Right atrium auricular region (tissue), 2 donors: ENCODE measurements around the gene LAMA5. TPM values are rescaled to one million over a fixed set of nuclear protein-coding genes. Genes with fewer than 3 reads are reported as not detected.

Experiments used
- DNase-seq: peaks from one replicate; pipeline ENCODE4 v3.0.0-alpha.2; 2019; ENCODE audit warnings: low spot score
- H3K27ac ChIP-seq, 2 donors: fragments of 200-600 bp; sonication (generic); 1 replicate in 1 of 2; 2 replicates in 1 of 2; pipeline ENCODE4 v1.5.1; 2016 to 2019
- H3K27me3 ChIP-seq, 2 donors: fragments of 200-600 bp; sonication (generic); one replicate each; pipeline versions ENCODE4 v1.5.1 to v1.6.0; 2017 to 2019
- H3K36me3 ChIP-seq: fragments of 200-600 bp; sonication (generic); one replicate; pipeline ENCODE4 v1.5.1; 2016
- H3K4me1 ChIP-seq, 2 donors: fragments of 200-600 bp; sonication (generic); one replicate each; pipeline versions ENCODE4 v1.5.1 to v1.6.0; 2017 to 2019
- H3K4me3 ChIP-seq, 2 donors: fragments of 200-600 bp; sonication (generic); 1 replicate in 1 of 2; 2 replicates in 1 of 2; pipeline ENCODE4 v1.5.1; 2017 to 2019; ENCODE audit warnings: mild to moderate bottlenecking in 1 of 2, moderate library complexity in 1 of 2
- H3K9me3 ChIP-seq, 2 donors: fragments of 200-600 bp; sonication (generic); one replicate each; pipeline ENCODE4 v1.5.1; 2019
- total RNA-seq, 2 donors: library from RNA; depleted of rRNA; stranded (reverse); fragments of >200 nt; gene quantifications; one replicate each; pipeline ENCODE4 v1.1.0, GENCODE V29; 2016
- TF ChIP-seq, protein P1 (sequence below), 2 donors: fragments of 200-600 bp; sonication (generic); IDR thresholded peaks; one replicate each; pipeline ENCODE4 v1.5.1; 2019; ENCODE audit warnings: antibody characterized with exemption in 2 of 2

LAMA5 gene
- total RNA-seq, 2 donors from 2014 or later: 61.1 to 69.4 TPM

DNA sequence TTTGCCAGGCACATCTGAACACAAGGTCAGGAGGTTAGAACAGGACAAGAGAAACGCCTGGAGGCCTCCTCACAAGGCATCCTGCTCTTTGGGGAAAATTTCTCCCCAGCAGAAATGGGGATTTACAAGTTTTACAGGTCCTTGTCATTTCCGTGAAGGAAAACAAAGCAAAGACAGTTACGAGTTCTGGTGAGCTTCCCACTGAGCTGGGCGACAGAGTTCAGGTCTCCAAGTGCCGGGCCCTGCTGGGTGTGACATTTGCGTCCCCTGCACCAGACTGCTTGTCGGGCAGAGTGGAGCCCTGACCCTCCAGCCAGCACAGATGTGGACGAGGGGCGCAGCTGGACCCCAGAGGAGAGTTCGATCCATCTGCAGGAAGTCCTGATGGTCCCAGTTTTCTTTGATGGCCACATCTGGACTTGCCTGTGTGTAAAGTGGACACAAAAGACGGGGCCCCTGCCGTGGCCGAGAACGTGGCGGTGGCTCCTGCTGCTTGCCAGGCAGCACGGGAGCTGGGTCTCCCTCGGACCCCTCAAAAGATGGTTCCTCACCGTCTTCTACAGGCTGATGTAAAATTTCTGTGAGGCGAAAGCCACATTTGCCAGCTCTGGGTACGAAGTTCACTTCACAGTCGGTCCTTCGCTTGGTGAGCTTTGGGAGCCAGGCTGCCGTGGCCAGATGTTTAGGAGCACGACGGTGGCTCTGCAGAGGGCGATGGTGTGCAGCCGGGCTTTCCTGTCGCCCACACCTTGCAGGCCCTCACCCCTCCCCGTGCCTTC lies 69.5 kb downstream of the LAMA5 start:
- H3K27me3 ChIP-seq: no peaks in the 10 kb centered on the region
- H3K36me3 ChIP-seq: peaks cover 30% of the 10 kb centered on the region
- TF ChIP-seq, protein P1, sequence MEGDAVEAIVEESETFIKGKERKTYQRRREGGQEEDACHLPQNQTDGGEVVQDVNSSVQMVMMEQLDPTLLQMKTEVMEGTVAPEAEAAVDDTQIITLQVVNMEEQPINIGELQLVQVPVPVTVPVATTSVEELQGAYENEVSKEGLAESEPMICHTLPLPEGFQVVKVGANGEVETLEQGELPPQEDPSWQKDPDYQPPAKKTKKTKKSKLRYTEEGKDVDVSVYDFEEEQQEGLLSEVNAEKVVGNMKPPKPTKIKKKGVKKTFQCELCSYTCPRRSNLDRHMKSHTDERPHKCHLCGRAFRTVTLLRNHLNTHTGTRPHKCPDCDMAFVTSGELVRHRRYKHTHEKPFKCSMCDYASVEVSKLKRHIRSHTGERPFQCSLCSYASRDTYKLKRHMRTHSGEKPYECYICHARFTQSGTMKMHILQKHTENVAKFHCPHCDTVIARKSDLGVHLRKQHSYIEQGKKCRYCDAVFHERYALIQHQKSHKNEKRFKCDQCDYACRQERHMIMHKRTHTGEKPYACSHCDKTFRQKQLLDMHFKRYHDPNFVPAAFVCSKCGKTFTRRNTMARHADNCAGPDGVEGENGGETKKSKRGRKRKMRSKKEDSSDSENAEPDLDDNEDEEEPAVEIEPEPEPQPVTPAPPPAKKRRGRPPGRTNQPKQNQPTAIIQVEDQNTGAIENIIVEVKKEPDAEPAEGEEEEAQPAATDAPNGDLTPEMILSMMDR (IDR thresholded peaks at IDR 0.05): no peak
- H3K9me3 ChIP-seq: no peaks in the 10 kb centered on the region
- H3K4me3 ChIP-seq: no peak overlapping the region
- H3K4me1 ChIP-seq: peaks cover 0 to 9% of the 10 kb centered on the region in 2 donors
- DNase-seq: no peak
- peak overlapping the region in 1 of 2 donors; percentile 11 for H3K27ac ChIP-seq

DNA sequence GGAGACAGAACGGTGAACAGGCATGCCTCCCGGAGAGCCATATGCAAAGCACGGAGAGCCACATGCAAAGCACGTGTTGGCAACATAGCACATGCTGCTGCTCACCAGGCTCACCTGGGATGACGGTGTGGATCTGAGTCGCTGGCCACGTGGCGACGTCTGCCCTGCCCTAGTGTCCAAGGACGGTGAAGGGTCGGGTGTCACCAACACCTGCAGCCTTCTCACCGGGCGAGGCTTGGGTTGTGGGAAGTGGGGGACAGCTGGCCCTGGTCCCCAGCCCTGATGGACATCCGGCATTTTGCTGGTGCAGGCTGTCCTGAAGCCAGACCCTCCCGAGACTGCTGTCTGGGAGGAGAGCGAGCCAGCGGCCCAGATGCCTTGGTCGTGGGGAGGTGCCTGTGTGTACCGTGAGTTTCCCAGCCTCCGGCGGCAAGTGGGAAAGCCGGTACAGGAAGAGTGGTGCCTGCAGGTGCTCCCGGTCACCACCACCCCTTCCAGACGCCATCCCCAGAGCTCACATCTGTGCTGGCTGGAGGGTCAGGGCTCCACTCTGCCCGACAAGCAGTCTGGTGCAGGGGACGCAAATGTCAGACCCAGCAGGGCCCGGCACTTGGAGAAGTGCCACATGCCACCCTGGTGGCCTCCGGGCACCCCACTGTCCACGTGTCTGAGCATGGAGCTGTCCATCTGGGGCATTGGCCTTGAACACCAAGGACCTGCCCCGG lies 70.2 kb downstream of the LAMA5 start:
- Histone ChIP-seq H3K9me3 (no peaks in the 10 kb centered on the region), H3K4me3 (no peak overlapping the region), H3K27me3 (no peaks in the 10 kb centered on the region), H3K27ac (peak overlapping the region in 1 of 2 donors; percentile 11), H3K36me3 (peaks cover 35% of the 10 kb centered on the region), H3K4me1 (peaks cover 0 to 3% of the 10 kb centered on the region in 2 donors)
- no peak for DNase-seq
- TF ChIP-seq, protein P1 (IDR thresholded peaks at IDR 0.05): no peak

DNA sequence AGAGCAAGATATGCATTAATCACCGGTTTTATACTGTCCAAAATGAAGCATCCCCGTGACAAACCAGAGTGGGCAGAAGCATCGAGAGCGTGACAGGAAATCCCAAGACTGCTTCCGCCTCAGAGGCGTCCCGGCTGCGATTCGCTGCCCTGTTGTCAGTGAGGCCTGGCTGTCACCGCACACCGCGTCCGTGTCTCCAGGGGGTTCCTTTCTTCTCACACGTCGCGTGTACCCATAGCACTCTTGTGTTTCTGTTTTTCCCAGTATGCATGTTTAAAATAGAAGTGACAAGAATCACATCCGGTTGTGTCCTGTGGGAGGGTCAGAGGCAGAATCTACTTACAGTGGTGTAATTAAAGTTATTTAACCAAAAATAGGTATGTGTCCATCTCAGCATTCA lies 72.6 kb downstream of the LAMA5 start:
- TF ChIP-seq, protein P1 (IDR thresholded peaks at IDR 0.05): no peak
- Histone ChIP-seq H3K36me3 (peaks cover 53% of the 10 kb centered on the region), H3K4me1 (no peaks in the 10 kb centered on the region), H3K27ac (no peak overlapping the region), H3K9me3 (no peaks in the 10 kb centered on the region), H3K4me3 (no peak overlapping the region), H3K27me3 (no peaks in the 10 kb centered on the region)
- no peak for DNase-seq

DNA sequence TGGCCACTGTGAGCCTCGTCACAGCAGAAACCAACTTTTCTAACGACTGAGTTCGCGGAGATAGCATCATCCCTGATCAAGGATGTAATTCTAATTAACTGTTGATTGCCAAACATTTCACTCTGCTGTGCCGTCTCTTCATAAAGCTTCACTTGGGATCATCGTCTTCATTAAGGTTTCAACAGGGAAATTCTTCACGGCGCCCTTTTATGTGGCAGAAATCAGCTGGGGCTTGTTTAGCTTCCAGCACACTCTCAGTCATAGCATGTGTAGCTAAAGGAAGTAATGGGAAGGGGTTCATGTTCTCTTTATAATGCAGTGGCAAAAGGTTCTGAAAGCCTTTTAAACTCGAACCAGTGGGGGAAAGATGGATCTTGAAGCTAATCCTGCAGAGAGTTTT lies 73.2 kb downstream of the LAMA5 start:
- H3K27me3 ChIP-seq: no peaks in the 10 kb centered on the region
- no peaks in the 10 kb centered on the region for H3K4me1 ChIP-seq
- TF ChIP-seq, protein P1 (IDR thresholded peaks at IDR 0.05): no peak
- peaks cover 59% of the 10 kb centered on the region for H3K36me3 ChIP-seq
- DNase-seq: no peak
- no peak overlapping the region for H3K4me3 ChIP-seq
- H3K27ac ChIP-seq: no peak overlapping the region
- no peaks in the 10 kb centered on the region for H3K9me3 ChIP-seq

DNA sequence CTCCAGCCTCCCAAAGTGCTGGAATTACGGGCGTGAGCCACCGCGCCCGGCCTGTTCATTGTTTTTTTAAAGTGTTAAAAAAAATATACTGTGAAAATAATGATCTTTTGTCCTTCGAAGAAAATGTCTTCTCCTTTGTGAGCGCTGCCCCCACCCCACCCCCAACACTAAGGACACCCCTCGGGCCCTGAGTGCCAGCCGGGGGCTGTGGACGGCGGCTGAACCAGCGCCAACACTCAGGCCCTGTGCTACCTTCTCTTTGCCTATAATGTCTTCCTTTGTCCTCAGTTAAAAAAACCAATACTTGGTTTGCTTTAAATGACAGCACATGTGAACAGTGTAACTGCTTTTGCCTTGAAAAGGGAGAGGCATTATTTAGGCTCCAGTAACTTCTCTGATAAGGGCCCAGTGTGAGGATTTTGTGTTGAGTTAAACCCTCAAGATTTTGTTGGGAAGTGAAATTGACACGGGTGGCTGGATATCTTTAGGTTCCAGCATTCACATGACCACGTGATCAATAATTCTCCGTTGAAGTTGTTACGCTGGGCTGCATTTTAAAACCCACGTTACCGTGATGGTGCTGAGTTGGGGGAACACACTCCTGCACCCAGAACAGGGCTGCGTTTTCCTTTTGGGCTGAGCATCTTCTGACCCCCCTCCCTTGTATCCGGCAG lies 73.9 kb downstream of the LAMA5 start:
- H3K9me3 ChIP-seq: no peaks in the 10 kb centered on the region
- TF ChIP-seq, protein P1 (IDR thresholded peaks at IDR 0.05): no peak
- no peak overlapping the region for H3K27ac ChIP-seq
- H3K27me3 ChIP-seq: no peaks in the 10 kb centered on the region
- peaks cover 59% of the 10 kb centered on the region for H3K36me3 ChIP-seq
- no peak overlapping the region for H3K4me3 ChIP-seq
- H3K4me1 ChIP-seq: no peaks in the 10 kb centered on the region
- DNase-seq: no peak
